GM10847 (cell line): Measurements from ENCODE around the gene YAF2.

Experiments used
- POLR2A ChIP-seq: IDR thresholded peaks from 2 replicates; pipeline ENCODE4 v1.6.1; 2011; ENCODE audit not compliant: insufficient read length; ENCODE audit errors: extremely low read depth

YAF2 gene

DNA sequence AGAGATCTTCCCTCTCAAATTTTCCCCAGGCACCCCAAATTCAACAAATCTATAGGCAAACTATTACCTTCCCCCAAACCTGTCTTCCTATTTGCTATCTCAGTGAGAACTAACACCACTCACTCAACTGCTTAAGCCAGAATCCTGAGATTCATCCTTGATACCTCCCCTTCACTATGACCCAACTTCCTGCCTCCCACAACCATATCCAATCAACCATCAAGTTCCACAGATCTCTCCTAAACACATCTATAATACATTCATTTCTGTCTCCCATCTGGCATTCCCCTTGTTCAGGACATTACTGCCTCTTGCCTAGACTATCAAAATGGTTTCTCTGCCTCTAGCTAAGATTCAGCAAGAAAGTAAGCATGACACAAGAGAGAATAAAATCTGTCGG is 21.3 kb downstream of the YAF2 start:
- no peak for TF ChIP-seq POLR2A

DNA sequence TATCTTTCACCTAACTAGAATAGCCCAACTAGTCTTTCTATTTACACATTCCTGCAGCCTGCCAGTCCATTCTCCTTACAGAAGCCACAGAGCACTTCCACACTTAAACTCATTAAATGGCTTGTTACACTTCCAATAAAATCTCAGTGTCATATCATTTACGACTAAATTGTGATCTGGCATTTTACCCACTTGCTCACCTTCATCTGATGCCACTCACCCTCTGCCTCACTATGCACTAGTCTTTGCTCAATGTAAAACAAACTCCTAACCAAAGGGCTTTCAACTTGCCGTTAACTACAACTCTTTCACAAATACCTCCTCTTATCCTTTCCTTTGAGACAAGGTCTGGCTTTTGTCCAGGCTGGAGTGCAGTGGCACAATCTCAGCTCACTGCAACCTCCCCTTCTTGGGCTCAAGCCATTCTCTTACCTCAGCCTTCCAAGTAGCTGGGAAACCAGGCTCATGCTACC is 24.1 kb downstream of the YAF2 start:
- no peak for TF ChIP-seq POLR2A

DNA sequence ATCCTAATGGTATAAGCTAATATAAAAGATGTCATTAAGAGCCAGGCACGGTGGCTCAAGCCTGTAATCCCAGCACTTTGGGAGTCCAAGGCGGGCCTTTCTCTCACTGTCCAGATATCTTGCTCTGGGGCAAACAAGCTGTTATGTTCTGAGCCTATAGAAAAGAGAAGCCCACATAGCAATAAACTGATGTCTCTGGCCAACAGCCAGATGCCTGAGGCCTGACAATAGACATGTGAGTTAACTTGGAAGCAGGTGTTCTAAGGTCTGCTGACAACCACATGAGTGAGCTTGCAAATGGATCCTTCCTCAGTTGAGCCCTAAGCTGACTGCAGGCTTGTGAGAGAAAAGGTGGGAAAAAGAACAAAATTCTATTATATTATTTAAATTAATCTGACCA is 25.0 kb downstream of the YAF2 start:
- no peak for TF ChIP-seq POLR2A

DNA sequence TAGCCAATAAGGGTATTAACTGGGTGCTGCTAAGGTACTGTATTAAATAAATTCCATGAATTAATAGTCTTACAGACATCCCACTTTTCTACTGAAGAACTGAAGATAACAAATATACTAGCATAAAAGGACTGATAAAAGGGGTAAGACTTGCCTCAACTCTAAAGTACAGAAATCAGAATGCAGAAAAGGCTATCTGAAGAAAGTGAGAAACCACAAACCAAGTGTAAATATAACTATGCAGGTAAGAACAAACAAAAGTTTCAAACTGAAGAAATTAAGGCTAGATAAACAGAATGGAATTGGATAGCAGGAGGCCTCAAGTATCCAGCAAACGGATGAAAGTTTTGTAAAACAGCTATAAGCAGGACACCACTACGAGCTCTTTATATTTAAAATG is 29.5 kb downstream of the YAF2 start:
- no peak for TF ChIP-seq POLR2A

DNA sequence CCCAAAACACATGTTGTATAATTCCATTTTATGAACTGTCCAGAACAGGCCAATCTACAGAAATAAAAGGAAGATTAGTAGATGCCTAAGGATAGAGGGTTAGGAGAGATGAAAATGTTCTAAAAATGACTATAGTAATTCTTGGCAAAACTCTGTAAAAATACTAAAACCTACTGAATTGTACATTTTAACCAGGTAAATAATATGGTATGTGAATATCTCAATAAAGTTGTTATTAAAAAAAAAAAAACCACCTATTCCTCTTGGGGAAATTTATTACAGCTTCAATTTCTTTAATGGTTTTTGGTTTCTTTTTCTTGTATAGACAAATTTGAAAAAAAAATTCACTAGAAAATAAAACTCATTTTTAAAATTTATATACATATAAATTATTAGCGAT is 33.2 kb downstream of the YAF2 start:
- no peak for TF ChIP-seq POLR2A

DNA sequence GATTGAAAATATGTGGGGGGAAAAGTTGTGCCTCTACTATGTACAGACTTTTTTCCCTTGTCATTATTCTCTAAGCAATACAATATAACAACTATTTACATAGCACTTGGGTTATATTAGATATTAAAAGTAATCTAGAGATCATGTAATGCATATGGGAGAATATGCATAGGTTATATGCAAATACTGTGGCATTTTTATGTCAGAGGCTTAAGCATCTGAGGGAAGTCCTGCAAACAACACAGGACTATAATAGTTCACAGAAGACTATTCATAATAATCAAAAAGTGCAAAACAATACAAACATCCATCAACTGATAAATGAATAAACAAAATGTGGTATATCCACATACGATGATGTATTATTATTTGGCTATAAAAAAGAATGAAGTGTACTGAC is 33.7 kb downstream of the YAF2 start:
- no peak for TF ChIP-seq POLR2A

DNA sequence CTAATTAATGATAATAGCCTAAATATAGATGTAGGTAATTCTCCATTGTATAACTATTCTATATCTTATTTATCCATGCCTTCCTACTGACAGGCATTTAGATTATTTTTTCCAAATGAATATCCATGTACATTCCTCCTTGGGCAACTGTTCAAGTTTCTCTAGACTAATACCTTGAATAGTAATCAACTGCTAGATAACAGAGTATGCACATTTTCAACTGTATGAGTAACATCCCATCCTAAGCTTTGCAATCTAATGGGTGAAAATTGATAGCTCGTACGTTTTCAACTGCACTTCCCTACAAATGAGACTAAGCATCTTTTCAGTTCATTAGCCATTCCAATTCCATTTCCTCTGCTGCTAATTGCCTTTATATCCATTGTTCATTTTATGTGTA is 37.0 kb downstream of the YAF2 start:
- no peak for TF ChIP-seq POLR2A

DNA sequence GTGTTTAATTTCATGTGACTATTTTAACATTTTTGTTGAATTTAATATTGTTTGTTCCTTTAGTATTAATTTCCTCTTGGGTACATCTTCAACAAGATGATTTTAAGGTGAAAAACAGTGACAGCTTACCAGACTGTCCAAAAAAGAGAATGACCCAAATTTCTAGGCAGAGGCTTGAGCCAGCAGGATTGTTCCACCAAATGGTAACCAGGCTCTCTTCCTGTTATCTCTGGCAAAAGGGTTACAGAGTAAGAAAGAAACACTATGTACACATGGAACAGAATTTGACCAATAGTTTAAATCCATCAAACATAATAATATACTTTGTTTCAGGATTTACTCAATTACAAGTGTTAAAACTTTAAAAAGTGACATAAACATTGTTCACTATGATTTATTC is 39.0 kb downstream of the YAF2 start:
- TF ChIP-seq POLR2A: no peak

DNA sequence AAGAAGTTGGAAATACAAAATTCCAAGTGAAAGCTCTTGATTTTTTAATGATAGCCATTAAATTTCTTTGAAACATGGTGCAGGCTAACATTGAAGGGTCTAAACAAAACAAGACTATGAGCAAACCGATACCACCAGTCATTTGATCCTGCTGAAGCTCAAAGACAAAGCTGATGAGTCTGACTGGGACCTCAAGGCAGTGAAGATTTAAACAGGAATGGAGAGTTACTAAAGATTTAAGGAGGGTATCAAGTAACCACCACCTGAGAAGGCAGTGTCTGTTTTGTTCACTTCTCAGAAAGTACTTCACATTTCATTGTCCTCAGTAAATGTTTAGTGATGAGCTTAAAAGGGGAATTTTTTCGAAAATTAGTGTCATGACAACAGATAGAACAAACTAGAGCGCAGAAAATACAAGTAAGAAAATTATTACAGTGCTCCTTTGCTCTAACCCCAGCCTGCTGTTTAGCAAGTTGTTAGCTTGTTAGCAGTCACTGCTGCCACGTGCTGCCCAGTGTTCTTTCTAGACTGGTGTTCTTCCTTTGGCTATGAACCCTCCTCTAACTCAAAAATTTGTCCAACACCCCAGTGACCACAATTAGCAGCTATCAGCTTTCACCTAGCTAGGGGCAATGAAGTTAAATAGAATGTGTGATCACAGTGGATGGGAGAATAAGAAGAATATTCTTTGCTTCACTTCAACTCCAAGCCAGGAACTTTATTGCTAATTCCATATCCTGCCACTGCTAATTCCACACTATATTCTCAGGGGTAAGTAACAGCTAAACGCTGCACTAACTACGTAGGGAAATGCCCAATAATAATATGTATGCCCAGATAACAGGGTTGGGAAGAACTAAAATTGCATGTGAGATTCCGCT is 41.1 kb downstream of the YAF2 start:
- TF ChIP-seq POLR2A: no peak

DNA sequence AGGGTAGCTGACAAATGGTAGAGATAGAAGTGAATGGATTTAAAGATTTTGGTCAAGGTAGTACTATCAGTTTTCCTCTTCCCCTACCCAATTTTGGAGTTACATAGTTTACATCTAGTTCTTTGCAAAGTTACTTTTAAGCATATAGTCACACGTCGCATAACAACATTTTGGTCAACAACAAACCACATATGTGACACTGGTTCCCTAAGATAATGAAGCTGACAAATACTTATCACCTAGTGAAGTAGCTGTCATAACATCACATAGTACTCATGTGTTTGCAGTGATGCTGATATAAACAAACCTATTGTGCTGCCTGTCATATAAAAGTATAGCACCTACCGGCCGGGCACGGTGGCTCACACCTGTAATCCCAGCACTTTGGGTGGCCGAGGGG is 45.4 kb downstream of the YAF2 start:
- no peak for TF ChIP-seq POLR2A

DNA sequence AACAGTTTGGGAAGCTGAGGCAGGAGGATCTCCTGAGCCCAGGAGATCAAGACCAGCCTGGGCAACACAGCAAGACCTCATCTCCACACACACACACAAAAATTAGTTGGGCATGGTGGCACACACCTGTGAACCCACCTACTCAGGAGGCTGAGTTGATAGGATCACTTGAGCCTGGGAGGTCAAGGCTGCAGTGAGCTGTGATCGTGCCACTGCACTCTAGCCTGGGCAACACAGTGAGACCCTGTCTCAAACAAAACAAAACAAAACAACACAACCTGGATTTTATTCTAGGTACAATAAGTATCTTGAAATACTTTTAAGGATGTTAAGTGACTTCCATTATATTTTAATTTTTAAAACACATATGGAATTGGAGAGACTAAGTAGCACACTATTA is 45.8 kb downstream of the YAF2 start:
- no peak for TF ChIP-seq POLR2A

DNA sequence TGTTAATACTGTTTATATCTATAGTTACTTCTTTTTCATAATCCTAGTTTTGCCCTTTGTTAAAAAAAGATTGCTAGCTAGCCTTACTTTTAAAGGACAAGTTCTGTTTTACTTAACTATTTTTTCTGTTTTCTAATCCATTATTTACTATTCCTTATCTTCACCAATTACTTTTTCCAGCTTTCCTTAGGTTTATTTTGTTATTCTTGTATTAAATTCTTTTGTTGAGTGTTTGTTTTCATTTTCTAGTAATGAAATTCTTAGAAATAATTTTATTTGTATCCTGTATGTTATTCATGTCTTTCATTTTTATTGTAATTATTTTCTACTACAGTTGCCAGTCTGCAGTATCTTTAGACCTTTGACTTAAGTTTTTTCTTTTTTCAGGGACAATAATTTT is 47.7 kb downstream of the YAF2 start:
- no peak for TF ChIP-seq POLR2A

DNA sequence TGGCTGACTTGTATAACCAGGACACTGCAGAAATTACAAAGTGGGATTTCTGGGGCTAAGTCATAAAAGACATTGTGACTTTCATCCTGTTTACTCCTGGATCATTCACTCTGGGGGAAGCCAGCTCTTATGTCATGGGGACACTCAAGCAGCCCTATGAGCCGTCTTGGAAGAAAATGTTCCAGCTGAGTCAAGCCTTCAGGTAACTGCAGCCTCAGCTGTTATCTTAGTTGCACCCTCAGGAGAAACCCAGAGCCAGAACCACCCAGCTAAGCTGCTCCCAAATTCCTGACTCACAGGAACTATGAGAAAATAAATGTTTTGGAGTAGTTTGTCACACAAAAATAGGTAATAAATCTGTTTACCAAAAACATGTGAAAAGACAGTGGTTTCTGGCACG is 50.2 kb downstream of the YAF2 start:
- TF ChIP-seq POLR2A: no peak

DNA sequence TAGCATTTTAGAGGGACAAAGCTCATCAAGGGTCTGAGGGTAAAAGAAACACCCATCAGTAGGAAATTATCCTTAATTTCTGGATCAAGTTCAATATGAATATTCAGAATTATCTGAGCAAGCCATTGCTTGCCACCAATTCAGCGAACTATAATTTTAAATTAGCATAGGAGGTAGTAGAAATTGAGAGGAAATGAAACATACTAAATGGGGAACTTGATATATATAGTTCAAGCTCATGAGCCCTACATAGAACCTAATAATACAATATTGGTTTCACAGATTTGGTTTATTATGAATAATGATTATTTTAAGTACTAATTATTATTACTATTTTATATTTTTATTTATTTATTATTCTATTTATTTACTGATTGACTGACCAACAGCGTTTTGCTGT is 51.3 kb downstream of the YAF2 start:
- TF ChIP-seq POLR2A: no peak

DNA sequence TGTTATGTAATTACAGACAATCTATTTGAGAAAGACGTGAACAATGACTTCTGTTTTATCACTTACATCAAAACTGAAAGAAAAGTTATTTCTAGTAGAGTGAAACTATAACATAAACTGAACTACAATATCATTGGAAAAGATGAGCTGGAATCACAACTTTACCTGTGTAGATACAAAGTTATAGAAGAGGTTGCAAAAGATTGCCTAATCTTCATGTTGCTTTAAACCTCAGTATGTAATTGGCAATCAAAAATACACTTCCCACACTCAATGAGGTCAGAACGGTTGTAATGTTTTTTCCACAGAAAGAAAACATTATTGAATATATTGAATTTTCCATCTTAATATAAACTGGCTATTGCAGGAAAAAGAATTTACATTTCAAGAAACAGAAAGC is 55.7 kb downstream of the YAF2 start:
- no peak for TF ChIP-seq POLR2A

DNA sequence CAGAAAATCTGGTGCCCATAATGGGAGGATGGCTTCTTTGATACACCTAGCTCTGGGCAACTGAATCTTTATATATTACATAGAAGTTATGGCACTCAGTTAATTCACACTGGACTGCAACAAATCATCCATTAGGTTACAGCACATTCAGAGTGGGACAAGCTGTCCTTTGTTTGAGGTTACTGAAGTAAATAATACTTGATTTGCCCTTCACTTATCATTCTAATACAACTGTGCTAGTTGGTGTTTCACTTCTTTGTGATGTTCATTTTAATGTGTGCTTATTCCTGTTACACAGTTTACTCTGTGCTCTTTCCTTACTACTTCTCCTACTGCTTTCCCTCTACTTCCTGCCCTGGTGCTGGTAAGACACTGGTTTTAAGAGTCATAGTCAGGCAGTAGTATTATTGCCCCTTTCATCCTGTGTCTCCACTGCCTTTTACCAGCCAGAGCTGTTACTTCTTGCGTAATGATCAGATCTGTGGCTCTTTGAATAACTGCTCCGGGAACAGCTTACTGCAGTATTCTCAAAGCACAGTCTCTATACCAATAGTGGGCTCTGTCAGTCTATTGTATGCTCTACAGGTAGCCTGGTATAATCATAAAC is 57.0 kb downstream of the YAF2 start:
- TF ChIP-seq POLR2A: no peak

DNA sequence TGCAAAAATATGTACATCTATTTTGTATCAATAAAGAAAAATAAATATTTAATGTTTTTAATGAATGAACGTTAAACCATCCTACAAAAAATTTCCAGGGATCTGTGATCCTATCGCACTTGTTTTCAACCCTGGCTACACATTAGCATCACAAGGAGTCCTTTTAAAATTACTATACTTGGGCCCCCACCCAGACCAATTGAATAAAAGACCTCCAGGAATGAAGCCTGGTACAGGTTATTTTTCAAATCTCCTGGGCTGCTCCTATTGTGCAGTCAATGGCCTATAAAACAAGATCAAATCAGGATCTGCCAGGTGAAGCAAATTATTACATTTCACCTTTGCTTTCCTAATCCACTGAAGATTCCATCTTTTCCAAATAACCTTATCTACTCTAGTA is 59.9 kb downstream of the YAF2 start:
- no peak for TF ChIP-seq POLR2A
